Measurements from ENCODE around the gene CLDN20.

The CLDN20 gene

GRCh38 chr6:155245193-155245592, 18.6 kb upstream of the CLDN20 start:
- DNase-seq (ENCODE audit: low read depth, low spot score), result no peak

DNA sequence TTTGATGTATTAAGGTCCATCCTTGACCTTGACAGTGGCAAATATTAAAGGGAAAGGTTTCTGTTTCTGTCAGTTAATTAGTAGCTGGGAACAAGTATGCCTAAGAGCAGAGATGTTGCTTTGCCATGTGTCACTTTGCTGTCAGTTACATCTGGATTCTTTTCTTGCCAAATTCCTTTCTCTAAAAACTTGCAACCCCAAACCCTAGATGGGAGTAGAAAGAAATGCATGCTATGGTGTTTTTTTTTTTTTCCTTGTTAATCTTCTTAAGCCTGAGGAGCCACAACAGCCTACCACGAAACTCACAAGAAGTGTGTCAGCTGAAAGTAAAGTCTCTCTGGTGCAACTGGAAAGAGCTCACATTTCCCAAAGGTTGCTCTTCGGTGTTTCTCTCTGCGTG, 18.0 kb upstream of the CLDN20 start:
- no peak for DNase-seq (ENCODE audit: low read depth, low spot score)

DNA sequence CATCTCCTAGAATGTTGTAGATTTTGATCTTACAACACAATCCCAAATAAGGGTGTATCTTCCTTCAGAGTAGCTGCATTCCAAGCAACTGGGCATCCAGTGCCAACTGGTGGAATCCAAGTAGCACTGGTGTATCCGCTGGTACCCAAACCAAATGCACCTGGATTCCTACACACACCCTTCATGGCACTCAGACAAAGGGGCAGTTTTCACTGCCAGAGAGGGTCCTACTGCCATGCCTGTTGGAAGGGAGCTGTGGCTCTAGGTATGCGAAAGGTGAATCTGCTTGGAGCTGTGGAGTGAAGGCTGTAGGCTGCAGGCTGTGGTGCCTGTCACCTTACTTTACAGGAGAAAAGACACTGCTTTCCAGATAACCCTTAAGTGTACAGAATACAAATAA, 17.0 kb upstream of the CLDN20 start:
- DNase-seq (ENCODE audit: low read depth, low spot score), result no peak

DNA sequence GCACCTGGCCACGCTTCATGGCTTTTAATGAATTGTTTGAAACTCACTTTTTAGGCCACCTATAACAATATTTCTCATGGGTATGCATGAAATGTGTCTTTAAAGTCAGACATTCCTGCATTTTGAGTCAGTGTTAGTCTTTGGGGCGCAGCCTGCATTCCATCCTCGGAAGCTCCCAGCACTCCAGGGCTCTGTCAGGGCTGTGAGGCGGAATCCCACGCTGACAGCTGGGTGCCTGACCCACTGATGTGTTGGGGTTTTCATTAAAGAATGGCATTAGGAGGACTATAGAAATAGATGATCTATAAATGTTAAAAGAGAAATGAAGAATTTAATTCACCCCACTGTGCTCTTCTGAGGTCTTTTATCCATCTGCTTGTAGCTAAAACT, 16.2 kb upstream of the CLDN20 start:
- DNase-seq (ENCODE audit: low read depth, low spot score), result no peak

- DNase-seq (ENCODE audit: low read depth, low spot score), result peak; percentile 56
Measured at GRCh38 chr6:155248008-155249001, 15.5 kb upstream of the CLDN20 start.

DNA sequence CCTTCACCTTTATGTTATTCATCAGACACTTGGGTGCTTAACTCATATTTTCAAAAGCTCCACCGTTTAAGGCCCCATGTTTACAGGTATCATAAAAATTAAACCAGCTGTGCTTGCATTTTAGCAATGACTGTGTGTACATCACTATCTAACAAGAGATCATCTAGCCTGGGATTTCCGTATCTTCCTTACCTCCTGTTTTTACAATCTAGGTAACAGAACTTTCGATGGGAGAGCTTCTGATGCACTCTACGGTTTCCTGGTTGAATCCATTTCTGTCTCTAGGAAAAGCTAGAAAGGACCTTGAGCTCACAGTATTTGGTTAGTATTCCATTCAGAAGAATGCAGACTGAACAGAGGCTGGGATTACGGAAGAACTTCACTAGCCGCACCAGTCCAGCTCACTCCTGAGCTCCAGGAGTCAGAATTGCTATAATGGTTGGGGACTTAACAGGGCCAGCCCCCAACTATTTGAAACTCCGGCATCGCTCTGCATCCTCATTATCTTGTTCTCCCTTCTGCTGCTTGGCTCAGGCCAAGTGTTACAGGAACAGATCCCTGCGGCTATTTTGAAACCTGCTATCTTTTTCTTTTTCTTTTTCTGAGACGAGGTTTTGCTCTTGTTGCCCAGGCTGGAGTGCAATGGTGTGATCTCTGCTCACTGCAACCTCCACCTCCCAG, 13.0 kb upstream of the CLDN20 start:
- no peak for DNase-seq (ENCODE audit: low read depth, low spot score)

- no peak for DNase-seq (ENCODE audit: low read depth, low spot score)
Measured at GRCh38 chr6:155252581-155252980, 11.2 kb upstream of the CLDN20 start.

- DNase-seq (ENCODE audit: low read depth, low spot score), result no peak
Measured at GRCh38 chr6:155253337-155253736, 10.5 kb upstream of the CLDN20 start.

GRCh38 chr6:155254139-155254538, 9.7 kb upstream of the CLDN20 start:
- no peak for DNase-seq (ENCODE audit: low read depth, low spot score)

DNA sequence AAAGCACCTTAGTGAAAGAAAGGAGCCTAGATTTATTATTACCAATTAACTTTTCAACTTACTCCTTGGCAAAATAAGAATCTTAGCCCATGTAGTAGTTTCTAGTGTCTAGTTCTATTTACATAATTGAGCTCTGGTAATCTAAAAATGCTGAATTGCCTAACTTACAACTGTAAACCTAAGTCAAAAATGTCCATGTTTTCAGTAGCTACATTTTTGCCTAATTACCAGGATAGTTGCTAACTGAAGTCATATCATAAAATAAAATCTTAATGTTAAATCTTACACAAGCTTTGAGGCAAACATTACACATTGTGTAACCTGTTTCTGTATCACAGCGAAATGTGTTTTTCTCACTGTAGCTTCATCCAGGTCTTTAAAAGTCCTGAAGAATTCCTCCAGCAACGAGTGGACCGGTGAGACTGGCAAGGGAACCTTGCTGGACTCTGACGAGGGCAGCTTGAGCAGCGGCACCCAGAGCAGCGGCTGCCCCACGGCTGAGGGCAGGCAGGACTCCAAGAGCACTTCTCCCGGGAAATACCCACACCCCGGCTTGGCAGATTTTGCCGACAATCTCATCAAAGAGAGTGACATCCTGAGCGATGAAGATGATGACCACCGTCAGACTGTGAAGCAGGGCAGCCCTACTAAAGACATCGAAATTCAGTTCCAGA, 7.6 kb upstream of the CLDN20 start:
- no peak for DNase-seq (ENCODE audit: low read depth, low spot score)

DNA sequence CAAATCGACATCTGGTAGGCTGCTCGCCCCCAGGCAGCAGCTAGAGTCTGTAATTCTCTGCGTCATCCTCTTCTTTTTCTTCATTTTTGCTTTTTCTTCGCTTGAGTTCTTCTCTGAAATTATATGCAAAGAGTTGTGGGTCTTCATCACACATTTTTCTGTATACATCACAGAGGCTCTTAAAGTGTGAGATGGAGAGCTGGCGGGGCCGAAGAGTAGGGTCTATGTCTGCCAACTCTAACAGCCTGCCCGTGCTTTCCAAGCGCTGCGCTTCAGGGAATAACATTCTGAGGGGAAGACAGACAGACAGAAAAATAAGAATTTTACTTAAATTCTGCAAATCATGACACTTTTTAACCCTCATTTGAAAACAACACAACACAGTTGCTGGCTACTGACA, 6.0 kb upstream of the CLDN20 start:
- no peak for DNase-seq (ENCODE audit: low read depth, low spot score)

GRCh38 chr6:155259204-155259603, 4.6 kb upstream of the CLDN20 start:
- DNase-seq (ENCODE audit: low read depth, low spot score), result no peak

DNA sequence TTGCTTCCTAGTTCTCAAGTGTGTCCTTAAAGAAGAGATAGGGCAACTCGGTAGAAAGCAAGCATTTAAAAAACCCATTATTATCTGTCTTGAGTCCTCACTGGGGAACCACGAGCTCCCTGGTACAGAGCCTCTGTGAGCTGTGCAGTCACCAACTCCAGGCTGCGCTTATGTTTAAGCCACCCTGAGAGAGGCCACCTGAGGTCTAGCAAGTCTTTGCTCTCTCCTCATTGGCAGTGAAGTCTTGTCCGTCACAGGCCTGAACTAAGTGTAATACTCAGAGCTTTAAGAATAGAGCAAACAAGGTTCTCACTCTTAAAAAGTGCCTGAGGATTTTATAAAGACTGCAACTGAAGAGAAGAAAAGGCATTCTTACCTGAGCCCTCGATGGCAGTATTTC, 3.9 kb upstream of the CLDN20 start:
- no peak for DNase-seq (ENCODE audit: low read depth, low spot score)

GRCh38 chr6:155260686-155261085, 3.1 kb upstream of the CLDN20 start:
- no peak for DNase-seq (ENCODE audit: low read depth, low spot score)

GRCh38 chr6:155261111-155261900, 2.5 kb upstream of the CLDN20 start:
- DNase-seq (ENCODE audit: low read depth, low spot score), result peak; percentile 57

GRCh38 chr6:155262655-155263054, 1.2 kb upstream of the CLDN20 start:
- DNase-seq (ENCODE audit: low read depth, low spot score), result no peak

GRCh38 chr6:155264693-155265320, 994 bp downstream of the CLDN20 start:
- DNase-seq (ENCODE audit: low read depth, low spot score), result no peak

DNA sequence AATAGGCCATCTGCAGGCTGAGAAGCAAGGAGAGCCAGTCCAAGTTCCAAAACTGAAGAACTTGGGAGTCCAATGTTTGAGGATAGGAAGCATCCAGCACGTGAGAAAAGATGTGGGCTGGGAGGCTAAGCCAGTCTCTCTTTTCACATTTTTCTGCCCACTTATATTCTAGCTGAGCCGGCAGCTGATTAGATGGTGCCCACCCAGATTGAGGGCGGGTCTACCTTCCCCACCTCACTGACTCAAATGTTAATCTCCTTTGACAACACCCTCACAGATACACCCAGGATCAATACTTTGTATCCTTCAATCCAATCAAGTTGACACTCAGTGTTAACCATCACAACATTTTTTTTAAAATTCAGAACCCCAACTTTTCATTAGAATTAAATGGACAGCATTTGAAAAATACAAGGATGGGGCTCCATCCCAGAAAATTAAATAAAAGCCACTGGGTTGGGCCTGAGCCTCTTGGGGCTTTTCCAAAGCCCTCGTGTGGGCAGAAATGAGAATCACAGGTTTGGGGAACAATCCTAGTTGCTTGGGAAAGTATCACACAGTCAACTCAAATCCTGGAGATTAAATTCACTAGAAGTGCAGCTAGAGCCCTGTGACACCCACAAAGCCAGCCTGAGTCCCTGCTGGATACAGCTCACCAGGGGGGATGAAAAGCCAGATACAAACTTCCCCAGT, 2.2 kb downstream of the CLDN20 start:
- DNase-seq (ENCODE audit: low read depth, low spot score), result no peak

DNA sequence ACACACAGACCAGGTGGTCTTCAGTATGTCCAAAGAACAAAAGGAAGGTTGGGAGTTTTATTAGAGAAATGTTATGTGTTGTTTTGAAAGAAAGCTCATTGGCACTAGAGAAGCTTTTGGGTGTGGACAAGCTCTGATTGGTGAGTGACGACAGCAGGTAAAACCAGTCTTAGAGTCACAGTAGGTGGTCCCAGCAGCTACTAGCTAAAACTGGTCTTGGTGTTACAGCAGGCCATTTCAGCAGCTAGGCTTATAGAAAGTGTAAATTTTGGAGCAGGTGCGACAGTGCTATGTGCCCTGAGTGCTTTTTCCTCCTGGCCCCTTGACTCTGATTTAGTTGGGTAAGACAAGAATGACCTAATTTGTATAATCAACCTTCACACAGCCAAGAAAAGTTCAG, 3.6 kb downstream of the CLDN20 start:
- no peak for DNase-seq (ENCODE audit: low read depth, low spot score)

DNA sequence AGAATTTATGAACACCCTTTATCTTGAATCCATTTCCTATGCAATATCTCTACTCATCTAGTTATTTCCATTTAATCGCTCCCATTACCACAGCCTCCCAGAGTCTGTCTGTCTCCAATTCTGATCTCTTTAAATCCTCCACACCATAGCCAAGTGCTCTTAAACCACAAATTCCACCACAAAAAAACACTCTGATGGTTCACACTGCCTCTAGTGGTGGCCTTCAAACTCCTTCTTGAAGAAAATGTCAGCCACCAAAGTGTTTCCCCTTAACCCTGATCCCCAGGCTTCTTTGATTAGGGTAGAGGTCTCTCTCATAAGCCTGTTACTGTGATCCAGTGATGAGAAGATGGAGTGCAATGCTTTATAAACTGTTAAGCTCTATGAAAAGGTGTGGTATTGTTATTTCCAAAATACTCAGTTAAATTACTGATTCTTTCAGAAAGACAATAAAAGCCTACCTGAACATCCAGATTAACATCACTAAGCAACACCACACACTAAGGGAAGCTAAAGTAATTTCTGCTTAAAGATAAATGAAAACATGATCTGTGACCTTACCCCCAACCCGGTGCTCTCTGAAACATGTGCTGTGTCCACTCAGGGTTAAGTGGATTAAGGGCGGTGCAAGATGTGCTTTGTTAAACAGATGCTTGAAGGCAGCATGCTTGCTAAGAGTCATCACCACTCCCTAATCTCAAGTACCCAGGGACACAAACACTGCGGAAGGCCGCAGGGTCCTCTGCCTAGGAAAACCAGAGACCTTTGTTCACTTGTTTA, 4.5 kb downstream of the CLDN20 start:
- peak; percentile 60 for DNase-seq (ENCODE audit: low read depth, low spot score)
